HEK293 (cell line): Measurements from ENCODE around the gene TBX5.

Experiments used
- CTCF ChIA-PET: fragments of 350-600 bp; formaldehyde crosslinking; extraction: SDS; loops from one replicate; lab custom pipeline; 2021; ENCODE audit warnings: antibody characterized with exemption; lab: Yijun Ruan, JAX
- POLR2A ChIA-PET: fragments of 300-600 bp; formaldehyde crosslinking; extraction: SDS; loops from one replicate; lab custom pipeline; 2020; ENCODE audit warnings: antibody characterized with exemption, inconsistent platforms; lab: Yijun Ruan, JAX
- H3K27ac ChIP-seq: fragments of 200-500 bp; sonication (Bioruptor generic); 2 replicates; pipeline ENCODE4 v1.5.1; 2014; ENCODE audit warnings: low read depth, low read length, control low read depth, inconsistent platforms; ENCODE audit errors: extremely low read depth
- H3K36me3 ChIP-seq, 2 experiments: fragments of 200-500 bp in 1 of 2; sonication (Bioruptor generic) in 1 of 2; 1 replicate in 1 of 2; 2 replicates in 1 of 2; pipeline ENCODE4 v1.5.1; 2014 to 2017; ENCODE audit warnings: inconsistent platforms in 2 of 2, low read length in 2 of 2; ENCODE audit not compliant: control insufficient read depth in 2 of 2, insufficient read depth in 1 of 2
- H3K4me1 ChIP-seq: fragments of 200-500 bp; sonication (Bioruptor generic); 2 replicates; pipeline ENCODE4 v1.5.1; 2014; ENCODE audit warnings: mild to moderate bottlenecking, low read length, inconsistent platforms; ENCODE audit not compliant: control insufficient read depth, insufficient read depth
- H3K4me3 ChIP-seq: 2 replicates; pipeline ENCODE4 v1.5.1; 2011; ENCODE audit warnings: low read depth, mild to moderate bottlenecking, control low read depth, low read length, moderate library complexity
- H3K9me3 ChIP-seq: fragments of 200-500 bp; sonication (Bioruptor generic); 2 replicates; pipeline ENCODE4 v1.5.1; 2014; ENCODE audit warnings: low read depth, low read length, inconsistent platforms; ENCODE audit not compliant: control insufficient read depth, insufficient read depth
- BCL11A ChIP-seq: fragments of 450-650 bp; formaldehyde crosslinking; IDR thresholded peaks from 2 replicates; pipeline ENCODE4 v1.5.1; 2016; ENCODE audit warnings: low read depth, missing biosample characterization, missing genetic modification characterization
- KLF1 ChIP-seq: fragments of 450-650 bp; formaldehyde crosslinking; IDR thresholded peaks from 2 replicates; pipeline ENCODE4 v1.5.1; 2016; ENCODE audit warnings: missing biosample characterization, missing genetic modification characterization
- KLF16 ChIP-seq: fragments of 450-650 bp; formaldehyde crosslinking; IDR thresholded peaks from 2 replicates; pipeline ENCODE4 v1.5.1; 2017; ENCODE audit warnings: missing biosample characterization, missing genetic modification characterization
- RBAK ChIP-seq: fragments of 450-650 bp; formaldehyde crosslinking; IDR thresholded peaks from 2 replicates; pipeline ENCODE4 v1.5.1; 2016; ENCODE audit warnings: missing biosample characterization, missing genetic modification characterization
- REPIN1 ChIP-seq: fragments of 450-650 bp; formaldehyde crosslinking; IDR thresholded peaks from 2 replicates; pipeline ENCODE4 v1.5.1; 2017; ENCODE audit warnings: missing biosample characterization, missing genetic modification characterization, low read depth
- SCRT2 ChIP-seq: fragments of 450-650 bp; formaldehyde crosslinking; IDR thresholded peaks from 2 replicates; pipeline ENCODE4 v1.5.1; 2016; ENCODE audit warnings: missing biosample characterization, missing genetic modification characterization
- SP2 ChIP-seq: fragments of 450-650 bp; formaldehyde crosslinking; IDR thresholded peaks from 2 replicates; pipeline ENCODE4 v1.5.1; 2016; ENCODE audit warnings: missing biosample characterization, missing genetic modification characterization
- ZBTB20 ChIP-seq: fragments of 450-650 bp; formaldehyde crosslinking; IDR thresholded peaks from 2 replicates; pipeline ENCODE4 v1.5.1; 2016; ENCODE audit warnings: missing biosample characterization, missing genetic modification characterization
- ZBTB26 ChIP-seq: fragments of 450-650 bp; formaldehyde crosslinking; optimal IDR thresholded peaks from 2 replicates; pipeline ENCODE3; 2016; ENCODE audit warnings: missing biosample characterization, mild to moderate bottlenecking, missing genetic modification characterization
- ZNF112 ChIP-seq: fragments of 450-650 bp; formaldehyde crosslinking; IDR thresholded peaks from 2 replicates; pipeline ENCODE4 v1.5.0; 2017; ENCODE audit warnings: missing biosample characterization, missing genetic modification characterization
- ZNF114 ChIP-seq: fragments of 450-650 bp; formaldehyde crosslinking; IDR thresholded peaks from 2 replicates; pipeline ENCODE4 v1.5.0; 2017; ENCODE audit warnings: missing biosample characterization, missing genetic modification characterization
- ZNF248 ChIP-seq: fragments of 450-650 bp; formaldehyde crosslinking; IDR thresholded peaks from 2 replicates; pipeline ENCODE4 v1.5.1; 2017; ENCODE audit warnings: missing biosample characterization, missing genetic modification characterization
- ZNF274 ChIP-seq, 2 experiments: fragments of 200-500 bp in 1 of 2; fragments of 450-650 bp in 1 of 2; sonication (Bioruptor generic) in 1 of 2; formaldehyde crosslinking in 1 of 2; IDR thresholded peaks; 2 replicates each; pipeline versions ENCODE4 v1.5.1 to v1.6.1; 2014 to 2016; ENCODE audit warnings: borderline replicate concordance in 1 of 2, inconsistent platforms in 1 of 2, low read length in 1 of 2, missing biosample characterization in 1 of 2, missing genetic modification characterization in 1 of 2
- ZNF280D ChIP-seq: fragments of 450-650 bp; formaldehyde crosslinking; IDR thresholded peaks from 2 replicates; pipeline ENCODE4 v1.5.1; 2016; ENCODE audit warnings: missing biosample characterization, missing genetic modification characterization
- ZNF366 ChIP-seq: fragments of 450-650 bp; formaldehyde crosslinking; conservative IDR thresholded peaks from 2 replicates; pipeline ENCODE4 v1.5.1; 2016; ENCODE audit warnings: missing biosample characterization, missing genetic modification characterization
- ZNF449 ChIP-seq: fragments of 450-650 bp; formaldehyde crosslinking; IDR thresholded peaks from 2 replicates; pipeline ENCODE4 v1.5.1; 2017; ENCODE audit warnings: missing biosample characterization, mild to moderate bottlenecking, missing genetic modification characterization, moderate library complexity
- ZNF544 ChIP-seq: fragments of 450-650 bp; formaldehyde crosslinking; IDR thresholded peaks from 2 replicates; pipeline ENCODE4 v1.5.0; 2017; ENCODE audit warnings: missing biosample characterization, missing genetic modification characterization
- ZNF792 ChIP-seq: fragments of 450-650 bp; formaldehyde crosslinking; IDR thresholded peaks from 2 replicates; pipeline ENCODE4 v1.5.1; 2016; ENCODE audit warnings: missing biosample characterization, missing genetic modification characterization

TBX5 gene

GRCh38 chr12:114414031-114414865 is 8.3 kb upstream of the TBX5 start (continued):
- TF ChIP-seq BCL11A (tag by site-specific recombination): no peak
- no peak for TF ChIP-seq ZNF112 (tag by site-specific recombination)
- no peak for TF ChIP-seq ZNF544 (tag by site-specific recombination)
- no peak for TF ChIP-seq ZBTB26 (tag by site-specific recombination)
- TF ChIP-seq ZBTB20 (tag by site-specific recombination): no peak
- TF ChIP-seq RBAK (tag by site-specific recombination): no peak
- TF ChIP-seq ZNF114: no peak
- no peak for TF ChIP-seq ZNF449 (tag by site-specific recombination)
- TF ChIP-seq KLF16: no peak
- TF ChIP-seq, all 188 proteins: peak for 0

GRCh38 chr12:114412825-114413749 is 7.1 kb upstream of the TBX5 start:
- no peak overlapping the region for H3K27ac ChIP-seq
- H3K9me3 ChIP-seq: no peaks in the 10 kb centered on the region
- no peak overlapping the region for H3K4me3 ChIP-seq
- H3K36me3 ChIP-seq: no peaks in the 10 kb centered on the region
- CTCF ChIA-PET: interaction anchor here (0.7 kb wide), 1 partner anchor 742 kb away, joined by 3 read pairs; no protein-coding TSS in a partner anchor
- POLR2A ChIA-PET: no interaction called here
- TF ChIP-seq ZNF274 (IDR thresholded peaks at IDR 0.05; ENCODE audit: low read length) (no peak), ZNF274 (tag by site-specific recombination; IDR thresholded peaks at IDR 0.05; ENCODE audit: borderline replicate concordance) (no peak), SP2 (tag by site-specific recombination) (no peak), ZNF280D (no peak), ZNF366 (tag by site-specific recombination) (no peak), REPIN1 (tag by site-specific recombination) (no peak), ZNF248 (tag by site-specific recombination) (no peak), ZNF792 (tag by site-specific recombination) (no peak), SCRT2 (tag by site-specific recombination) (no peak), KLF1 (no peak)
- TF ChIP-seq, all 188 proteins: peak for 0
- no peaks in the 10 kb centered on the region for H3K4me1 ChIP-seq
